K562 (cell line): ENCODE results near the gene STAB1. TPM values are rescaled to one million over a fixed set of nuclear protein-coding genes. Genes with fewer than 3 reads are reported as not detected.

Experiments
- ATAC-seq: fragments of 200-7000 bp; cut with Tn5 transposase; 3 replicates; pipeline ENCODE4 v1.9.1; 2020; ENCODE audit warnings: moderate library complexity
- BruUV-seq: library from RNA; stranded (reverse); fragments of 400-500 nt; replicated peaks from 2 replicates; lab custom pipeline; 2021; lab: Mats Ljungman, UMichigan
- CTCF ChIA-PET: fragments of 300-600 bp; formaldehyde crosslinking; extraction: SDS; loops from one replicate; lab custom pipeline; 2021; ENCODE audit warnings: low intra/inter-chr PET ratio; lab: Yijun Ruan, JAX
- POLR2A ChIA-PET: fragments of 300-600, 350-650 bp; sonication (Branson Sonifier 250); formaldehyde crosslinking; extraction: SDS; loops from one replicate; lab custom pipeline; 2021; ENCODE audit warnings: antibody characterized with exemption, inconsistent platforms; lab: Yijun Ruan, JAX
- DNase-seq, 4 experiments: peaks; one replicate each; pipeline versions ENCODE4 v3.0.0 to v3.0.0-alpha.2; 2011 to 2018; ENCODE audit warnings: low spot score in 3 of 4, mixed read lengths in 3 of 4; ENCODE audit errors: extremely low read depth in 1 of 4
- FAIRE-seq: peaks from 2 replicates; lab custom pipeline; 2011; peaks lifted over from hg19 to GRCh38; lab: Jason Lieb, UNC
- H2AFZ ChIP-seq: 2 replicates; pipeline ENCODE4 v1.6.0; 2011; ENCODE audit warnings: low read depth, low read length, control low read depth, inconsistent platforms
- H3K27ac ChIP-seq: fragments of 200-600 bp; 3 replicates; pipeline ENCODE4 v1.8.0; 2011; ENCODE audit warnings: low read depth, mild to moderate bottlenecking, control low read depth, inconsistent platforms, low read length, moderate library complexity, mixed read lengths; ENCODE audit errors: extremely low read depth
- H3K27me3 ChIP-seq, 2 experiments: fragments of 300-600 bp in 1 of 2; 2 replicates in 1 of 2; 3 replicates in 1 of 2; pipeline versions ENCODE4 v1.6.0 to v1.8.0; 2011; ENCODE audit warnings: inconsistent platforms in 2 of 2, low read length in 2 of 2, mild to moderate bottlenecking in 1 of 2, mixed read lengths in 1 of 2, moderate library complexity in 1 of 2; ENCODE audit not compliant: control insufficient read depth in 2 of 2, insufficient read depth in 2 of 2
- H3K36me3 ChIP-seq: fragments of 300-600 bp; 3 replicates; pipeline ENCODE4 v1.8.0; 2011; ENCODE audit warnings: mild to moderate bottlenecking, low read length, inconsistent platforms; ENCODE audit not compliant: control insufficient read depth, insufficient read depth
- H3K4me1 ChIP-seq, 2 experiments: fragments of 200-600 bp in 1 of 2; replicated peaks in 1 of 2; 2 replicates in 1 of 2; 3 replicates in 1 of 2; pipeline versions ENCODE4 v1.5.1 to v1.8.0; 2011; ENCODE audit warnings: inconsistent platforms in 2 of 2, low read length in 2 of 2, mild to moderate bottlenecking in 1 of 2, mixed read lengths in 1 of 2, moderate library complexity in 1 of 2; ENCODE audit not compliant: control insufficient read depth in 2 of 2, insufficient read depth in 2 of 2
- H3K4me2 ChIP-seq: 2 replicates; pipeline ENCODE4 v1.6.1; 2011; ENCODE audit warnings: low read length, control low read depth, inconsistent platforms, mixed read lengths; ENCODE audit not compliant: insufficient read depth
- H3K4me3 ChIP-seq: fragments of 200-600 bp; sonication (generic), shearing (Covaris generic); 2 replicates; pipeline ENCODE4 v1.5.1; 2016; ENCODE audit warnings: control low read depth, inconsistent platforms
- H3K79me2 ChIP-seq: fragments of 200-600 bp; 3 replicates; pipeline ENCODE4 v1.8.0; 2011; ENCODE audit warnings: low read length, inconsistent platforms; ENCODE audit not compliant: control insufficient read depth, insufficient read depth
- H3K9ac ChIP-seq, 2 experiments: 2 replicates each; pipeline versions ENCODE4 v1.6.0 to v1.6.1; 2011; ENCODE audit warnings: low read depth in 2 of 2, low read length in 2 of 2, control low read depth in 1 of 2, inconsistent platforms in 1 of 2, mild to moderate bottlenecking in 1 of 2, mixed read lengths in 1 of 2; ENCODE audit not compliant: insufficient read depth in 1 of 2
- H3K9me1 ChIP-seq: one replicate; pipeline ENCODE4 v1.6.0; 2011; ENCODE audit warnings: inconsistent platforms, mild to moderate bottlenecking, low read length, moderate library complexity; ENCODE audit not compliant: control insufficient read depth, insufficient read depth
- H3K9me3 ChIP-seq: replicated peaks from 2 replicates; pipeline ENCODE4 v1.5.1; 2011; ENCODE audit warnings: low read depth, low read length, inconsistent platforms; ENCODE audit not compliant: control insufficient read depth, insufficient read depth
- H4K20me1 ChIP-seq: replicated peaks from 2 replicates; pipeline ENCODE4 v1.6.1; 2011; ENCODE audit warnings: low read length, inconsistent platforms, mixed read lengths; ENCODE audit not compliant: control insufficient read depth, insufficient read depth
- DDX20 ChIP-seq: fragments of 450-650 bp; IDR thresholded peaks from 2 replicates; pipeline ENCODE4 v1.6.1; 2016; ENCODE audit warnings: missing genetic modification characterization, low read depth, mild to moderate bottlenecking, missing compliant biosample characterization, moderate library complexity
- ERF ChIP-seq: fragments of 450-650 bp; formaldehyde crosslinking; IDR thresholded peaks from 2 replicates; pipeline ENCODE4 v1.4.0; 2020; ENCODE audit warnings: mild to moderate bottlenecking, mixed read lengths
- KDM4B ChIP-seq, 2 experiments: fragments of 450-650 bp in 1 of 2; sonication (generic) in 1 of 2; IDR thresholded peaks; 2 replicates each; pipeline ENCODE4 v1.6.1; 2016 to 2017; ENCODE audit warnings: borderline replicate concordance in 2 of 2, antibody characterized with exemption in 1 of 2, low read depth in 1 of 2, mild to moderate bottlenecking in 1 of 2
- KLF6 ChIP-seq: fragments of 250-450 bp; sonication (Bioruptor Pico); IDR thresholded peaks from 2 replicates; pipeline ENCODE4 v1.4.0; 2020; ENCODE audit warnings: mild to moderate bottlenecking, moderate library complexity, borderline replicate concordance
- ZNF184 ChIP-seq: sonication (generic); formaldehyde crosslinking; IDR thresholded peaks from 2 replicates; pipeline ENCODE4 v1.5.0; 2020; ENCODE audit warnings: missing genetic modification reagents
- ZNF280A ChIP-seq: fragments of 450-650 bp; IDR thresholded peaks from 2 replicates; pipeline ENCODE4 v1.6.1; 2018; ENCODE audit warnings: mild to moderate bottlenecking, low read depth; ENCODE audit not compliant: partially characterized antibody
- ZNF583 ChIP-seq: fragments of 250-450 bp; sonication (Bioruptor Pico); IDR thresholded peaks from 2 replicates; pipeline ENCODE4 v1.4.0; 2020
- WGBS: fragments of 100-300 bp; shearing (Covaris generic); methylation state at CpG from one replicate; pipeline ENCODE4 v1.1.6; 2016; ENCODE audit warnings: low coverage, mixed read lengths; ENCODE audit not compliant: insufficient coverage; ENCODE audit errors: missing lambda C conversion rate; 5-methylcytosine and 5-hydroxymethylcytosine counted together
- in situ Hi-C: fragments of 300-500 bp; cut with MboI; formaldehyde crosslinking; loops from 4 replicates; pipeline ENCODE4 v1.15.0; 2018; ENCODE audit warnings: inconsistent platforms, mixed read lengths
- intact Hi-C: fragments of 100-400 bp; cut with micrococcal nuclease; formaldehyde crosslinking; loops from 2 replicates; pipeline ENCODE4 v1.14.2; 2022
- polyA plus RNA-seq, 8 experiments: library from polyadenylated mRNA; depleted of rRNA in 4 of 8; stranded (reverse) in 5 of 8; unstranded in 3 of 8; fragments of >200 nt; fragmentation: Nextera tagmentation in 2 of 8; fragmentation: Illumina TruSeq in 1 of 8; extraction: Ambion mirVana in 2 of 8; extraction: Trizol in 1 of 8; gene quantifications; 2 replicates each; pipeline versions ENCODE4 v1.2.1 to v1.2.3, GENCODE V29; 2011 to 2014; ENCODE audit warnings: inconsistent platforms in 1 of 8, missing spikeins in 1 of 8
- total RNA-seq, 7 experiments: library from RNA; depleted of rRNA in 6 of 7; stranded (reverse); fragments of >200 nt in 6 of 7; fragmentation: Illumina TruSeq in 2 of 7; extraction: Trizol in 2 of 7; gene quantifications; 2 replicates each; pipeline versions ENCODE4 v1.2.1 to v1.2.3, GENCODE V29; 2011 to 2021; ENCODE audit warnings: low replicate concordance in 1 of 7

STAB1 gene
- total and polyA plus RNA-seq, 9 of the 15 experiments (the other 6 are each of a cell fraction or from before 2014, with no cell fraction given) = 0.20 to 3.9 (median 1.2) TPM

GRCh38 chr3:52451237-52452083, 43.7 kb upstream of the STAB1 start (continued):
- TF ChIP-seq ZNF280A (no peak), ZNF583 (CRISPR knock-in tag) (no peak), KLF6 (CRISPR knock-in tag) (no peak), ZNF184 (CRISPR knock-in tag) (no peak), KDM4B (IDR thresholded peaks at IDR 0.05; ENCODE audit: borderline replicate concordance in 2 of 2, low read depth in 1 of 2) (no peak)

GRCh38 chr3:52452126-52452525, 43.0 kb upstream of the STAB1 start:
- Histone ChIP-seq H3K27me3 (no peaks in the 10 kb centered on the region), H3K4me2 (no peak overlapping the region)

More at GRCh38 chr3:52452126-52452525, 43.0 kb upstream of the STAB1 start:
- no peak overlapping the region for H3K4me3 ChIP-seq
- no peaks in the 10 kb centered on the region for H3K9me3 ChIP-seq
- H4K20me1 ChIP-seq = no peaks in the 10 kb centered on the region
- WGBS = 92% methylated on average over 4 of the region's 6 CpGs
- H3K9me1 ChIP-seq = no peaks in the 10 kb centered on the region
- ChIA-PET CTCF (no interaction called here), POLR2A (interaction anchor here (0.6 to 1.0 kb wide), 2 partner anchors 16 to 17 kb away, joined by 3 to 4 read pairs; no protein-coding TSS in a partner anchor)
- H3K79me2 ChIP-seq = peaks cover 20% of the 10 kb centered on the region
- H3K9ac ChIP-seq = no peak overlapping the region
- no peak for FAIRE-seq
- H2AFZ ChIP-seq = no peak overlapping the region
- intact Hi-C loops (loop anchor here (10.0 kb wide), 1 partner anchor 233 kb away; the partner anchor contains the start of genes GNL3 and PBRM1), in situ Hi-C loops (no loop called here)
- ATAC-seq = no peak
- H3K4me1 ChIP-seq = peaks cover 19 to 51% of the 10 kb centered on the region in 2 experiments; a peak in 4 of 5 replicates
- peaks cover 3% of the 10 kb centered on the region; the same call in 1 of the 3 replicates for H3K36me3 ChIP-seq
- no peak for TF ChIP-seq ERF (CRISPR knock-in tag)
- no peak for TF ChIP-seq DDX20 (tag)
- no peak overlapping the region for H3K27ac ChIP-seq
- no peak for DNase-seq
- no TSS peak for BruUV-seq
